GM12801 (cell line): ENCODE data around the gene ADAMTS15.

Experiments used
- TF ChIP-seq, protein P1 (sequence below): IDR thresholded peaks from one replicate; pipeline ENCODE4 v1.5.1; 2011; ENCODE audit warnings: control low read depth; ENCODE audit not compliant: insufficient read length; ENCODE audit errors: extremely low read depth

The ADAMTS15 gene

DNA sequence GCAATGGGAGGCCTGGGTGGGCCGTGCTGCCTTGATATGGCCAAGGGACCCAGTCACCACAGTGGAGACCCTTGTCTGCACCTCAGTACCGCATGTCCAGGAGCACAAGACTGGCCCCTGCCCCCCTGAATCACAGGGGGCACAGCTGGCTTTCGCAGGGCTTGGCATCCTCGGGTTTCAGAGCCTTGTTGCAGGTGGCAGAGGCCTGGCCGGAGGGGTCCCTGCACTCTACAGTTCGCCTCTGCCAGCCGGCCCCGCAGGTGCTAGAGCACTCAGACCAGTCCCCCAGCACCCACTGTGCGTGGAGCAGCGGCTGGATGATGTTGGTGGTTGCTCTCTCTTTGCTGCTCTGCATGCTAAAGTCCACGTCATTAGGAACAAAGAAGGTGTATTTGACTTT is 43.0 kb upstream of the ADAMTS15 start:
- TF ChIP-seq, protein P1, sequence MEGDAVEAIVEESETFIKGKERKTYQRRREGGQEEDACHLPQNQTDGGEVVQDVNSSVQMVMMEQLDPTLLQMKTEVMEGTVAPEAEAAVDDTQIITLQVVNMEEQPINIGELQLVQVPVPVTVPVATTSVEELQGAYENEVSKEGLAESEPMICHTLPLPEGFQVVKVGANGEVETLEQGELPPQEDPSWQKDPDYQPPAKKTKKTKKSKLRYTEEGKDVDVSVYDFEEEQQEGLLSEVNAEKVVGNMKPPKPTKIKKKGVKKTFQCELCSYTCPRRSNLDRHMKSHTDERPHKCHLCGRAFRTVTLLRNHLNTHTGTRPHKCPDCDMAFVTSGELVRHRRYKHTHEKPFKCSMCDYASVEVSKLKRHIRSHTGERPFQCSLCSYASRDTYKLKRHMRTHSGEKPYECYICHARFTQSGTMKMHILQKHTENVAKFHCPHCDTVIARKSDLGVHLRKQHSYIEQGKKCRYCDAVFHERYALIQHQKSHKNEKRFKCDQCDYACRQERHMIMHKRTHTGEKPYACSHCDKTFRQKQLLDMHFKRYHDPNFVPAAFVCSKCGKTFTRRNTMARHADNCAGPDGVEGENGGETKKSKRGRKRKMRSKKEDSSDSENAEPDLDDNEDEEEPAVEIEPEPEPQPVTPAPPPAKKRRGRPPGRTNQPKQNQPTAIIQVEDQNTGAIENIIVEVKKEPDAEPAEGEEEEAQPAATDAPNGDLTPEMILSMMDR, result no peak

DNA sequence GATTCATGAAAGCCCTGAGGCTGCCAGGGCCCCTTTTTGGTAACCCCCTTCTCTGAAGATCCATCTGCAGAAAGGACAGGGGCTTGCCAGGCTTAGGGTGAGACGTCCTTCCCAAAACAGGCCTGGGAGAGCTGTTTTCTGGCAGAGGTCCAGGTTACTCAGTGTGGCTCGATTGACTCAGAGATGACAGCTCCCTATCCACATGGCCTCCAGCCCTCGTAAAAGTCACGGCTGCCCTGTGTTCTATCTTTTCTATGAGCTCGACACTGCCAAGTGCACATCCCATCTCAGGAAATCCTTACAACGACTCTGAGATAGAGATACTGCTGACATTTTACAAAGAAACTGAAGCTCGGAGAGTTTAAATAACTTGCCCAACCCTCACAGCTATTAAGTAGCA is 40.5 kb upstream of the ADAMTS15 start:
- TF ChIP-seq, protein P1, result no peak

DNA sequence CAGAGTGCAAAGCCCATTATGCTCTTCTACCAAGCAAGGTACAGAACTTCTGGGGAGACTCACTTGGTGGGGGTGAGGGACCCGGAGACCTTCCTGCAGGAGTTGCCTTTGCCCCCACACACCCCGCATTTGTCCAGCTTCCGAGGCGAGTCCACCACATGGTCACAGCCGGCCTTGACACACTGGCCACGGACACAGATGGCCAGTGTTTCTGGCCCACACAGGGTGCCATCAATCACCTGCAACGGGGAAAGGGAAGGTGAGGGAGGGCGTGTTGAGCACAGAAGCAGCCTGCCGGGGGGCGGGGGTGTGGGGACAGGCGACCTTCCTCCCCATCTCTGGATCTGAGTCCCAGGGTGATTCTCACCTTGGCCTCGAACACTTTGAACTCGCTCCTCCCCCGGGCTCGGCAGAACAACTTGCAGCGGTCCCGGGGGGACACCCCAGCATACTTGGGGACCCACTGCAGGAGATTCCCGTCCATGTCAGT is 40.0 kb upstream of the ADAMTS15 start:
- TF ChIP-seq, protein P1, result no peak

DNA sequence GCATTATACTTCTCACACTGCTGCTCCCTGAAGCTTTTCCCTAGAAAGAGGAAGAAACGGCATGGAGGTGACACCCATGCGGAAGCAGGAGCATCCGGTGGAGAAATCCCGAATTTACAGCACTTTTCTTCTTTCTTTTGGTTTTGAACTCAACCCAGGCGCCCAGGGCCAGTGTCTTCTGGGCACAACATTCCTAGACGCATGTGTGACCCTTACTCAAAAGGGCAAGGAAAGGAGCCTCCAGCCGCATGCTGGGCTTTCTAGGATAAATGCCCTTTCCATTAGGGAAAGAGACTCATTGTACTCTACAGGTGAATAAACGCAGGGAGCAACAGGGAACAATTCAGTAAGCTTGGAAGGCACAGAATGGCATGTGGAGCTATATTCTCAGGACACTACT is 39.5 kb upstream of the ADAMTS15 start:
- TF ChIP-seq, protein P1, result no peak

DNA sequence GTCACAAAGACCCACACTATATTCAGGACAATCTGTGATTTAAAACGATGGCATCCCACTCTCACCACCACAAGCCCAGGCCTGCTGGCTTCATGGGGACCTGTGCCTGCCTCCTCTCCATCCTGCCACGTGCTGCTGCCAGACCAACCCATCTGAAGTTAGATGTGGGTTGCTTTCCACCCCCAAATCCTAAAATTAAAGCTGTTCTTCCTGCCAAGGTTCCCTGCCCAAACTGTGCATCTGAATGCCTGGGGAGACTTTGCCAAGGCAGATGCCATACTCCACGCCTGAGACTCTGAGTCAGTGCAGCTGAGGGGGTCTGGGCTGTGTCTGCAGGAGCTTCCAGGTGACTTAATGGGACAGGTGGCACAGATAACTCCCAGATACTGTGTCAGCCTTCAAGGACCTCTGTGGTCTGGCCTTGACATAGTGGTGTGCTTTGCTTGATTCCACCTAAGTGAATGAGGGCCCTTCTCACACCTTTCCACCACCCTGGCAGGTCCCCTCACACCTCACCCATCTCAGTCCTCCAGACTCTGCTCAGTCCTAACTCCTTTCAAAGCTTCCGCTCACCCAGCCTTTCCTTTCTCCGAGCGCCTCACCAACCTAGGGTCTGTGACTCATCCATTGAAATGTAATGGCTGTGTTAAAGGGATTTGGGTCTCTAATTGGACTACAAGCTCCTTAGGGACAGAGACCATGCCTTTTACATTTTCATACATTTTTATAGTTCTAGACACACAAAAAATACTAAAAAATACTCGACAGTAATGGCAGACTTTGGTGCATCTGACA is 38.7 kb upstream of the ADAMTS15 start:
- TF ChIP-seq, protein P1, result no peak

DNA sequence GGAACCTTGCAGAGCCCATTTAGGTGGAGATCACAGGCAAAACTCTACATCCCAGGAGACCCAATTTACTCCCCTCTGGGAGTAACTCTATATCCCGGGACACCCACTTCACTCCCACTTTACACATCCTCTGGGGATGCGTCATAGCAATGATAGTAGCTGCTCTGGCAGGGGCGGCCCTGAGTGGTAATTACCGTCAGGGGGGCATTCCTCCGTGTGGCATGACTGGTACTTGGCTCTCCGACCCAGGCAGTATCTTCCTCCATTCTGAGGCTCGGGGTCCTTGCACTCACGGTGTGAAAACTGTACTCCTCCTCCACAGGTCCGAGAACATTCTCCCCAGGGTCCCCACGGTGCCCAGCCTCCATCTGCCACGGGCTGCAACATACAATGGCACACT is 37.2 kb upstream of the ADAMTS15 start:
- TF ChIP-seq, protein P1, result no peak

DNA sequence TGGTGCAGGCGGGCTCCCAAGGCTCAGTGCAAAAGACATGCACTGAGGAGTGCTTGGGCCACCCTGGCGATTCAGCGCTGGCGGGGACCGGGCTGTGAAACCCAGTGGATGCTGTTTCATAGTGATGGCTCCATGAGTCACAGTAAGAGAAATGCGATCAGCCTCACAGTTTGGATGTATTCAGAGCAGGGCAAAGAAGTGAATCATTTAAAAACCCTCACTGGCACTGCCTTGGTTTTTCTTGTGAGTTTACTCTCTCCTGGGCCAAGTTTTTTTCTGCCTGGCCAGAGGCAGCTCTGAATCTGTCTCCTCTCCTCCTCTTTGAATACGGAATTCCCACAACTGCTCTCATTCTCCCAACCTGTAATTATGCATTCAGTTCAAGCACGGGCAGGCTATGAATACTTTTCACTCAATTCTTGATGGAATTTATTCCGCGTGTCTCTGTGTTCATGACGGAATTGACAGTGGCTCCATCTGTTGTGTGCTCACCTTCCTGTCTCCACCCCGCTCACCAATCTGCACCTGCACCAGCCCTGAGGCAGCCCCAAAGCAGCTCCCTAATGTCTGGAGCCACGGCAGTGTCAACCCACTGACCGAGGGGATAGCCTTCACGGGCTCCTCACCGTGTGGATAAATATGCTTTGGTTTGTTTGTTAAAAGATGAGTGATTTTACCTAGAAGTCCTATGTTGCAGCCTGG is 34.9 kb upstream of the ADAMTS15 start:
- TF ChIP-seq, protein P1, result no peak
